Measurements from ENCODE around the gene MEF2A. TPM values are rescaled to one million over a fixed set of nuclear protein-coding genes. Genes with fewer than 3 reads are reported as not detected.

MEF2A gene
- total RNA-seq, 1 donor from 2014 or later: 11.1 TPM

- no peak for DNase-seq (ENCODE audit: low read depth)
- FAIRE-seq: no peak
- no peak overlapping the region for H3K4me3 ChIP-seq (ENCODE audit: low read depth, low read length)
Measured at GRCh38 chr15:99594916-99595315, 29.1 kb downstream of the MEF2A start.

GRCh38 chr15:99598296-99598695 is 32.5 kb downstream of the MEF2A start:
- no peak for FAIRE-seq
- no peak for DNase-seq (ENCODE audit: low read depth)
- peaks cover 1% of the 10 kb centered on the region for H3K36me3 ChIP-seq (ENCODE audit: control insufficient read depth, insufficient read depth, low read length)
- H3K27me3 ChIP-seq (ENCODE audit: control insufficient read depth, insufficient read depth, low read length): no peaks in the 10 kb centered on the region
- TF ChIP-seq CTCF (IDR thresholded peaks at IDR 0.05; ENCODE audit: insufficient read depth, low read length, severe bottlenecking): no peak
- H3K4me3 ChIP-seq (ENCODE audit: low read depth, low read length): no peak overlapping the region

More at GRCh38 chr15:99594916-99595315, 29.1 kb downstream of the MEF2A start:
- no peaks in the 10 kb centered on the region for H3K27me3 ChIP-seq (ENCODE audit: control insufficient read depth, insufficient read depth, low read length)
- peaks cover 1% of the 10 kb centered on the region for H3K36me3 ChIP-seq (ENCODE audit: control insufficient read depth, insufficient read depth, low read length)
- TF ChIP-seq CTCF (IDR thresholded peaks at IDR 0.05; ENCODE audit: insufficient read depth, low read length, severe bottlenecking): no peak

- FAIRE-seq: no peak
- H3K4me3 ChIP-seq (ENCODE audit: low read depth, low read length): no peak overlapping the region
- H3K27me3 ChIP-seq (ENCODE audit: control insufficient read depth, insufficient read depth, low read length): no peaks in the 10 kb centered on the region
- TF ChIP-seq CTCF (IDR thresholded peaks at IDR 0.05; ENCODE audit: insufficient read depth, low read length, severe bottlenecking): no peak
- no peaks in the 10 kb centered on the region for H3K36me3 ChIP-seq (ENCODE audit: control insufficient read depth, insufficient read depth, low read length)
- DNase-seq (ENCODE audit: low read depth): no peak
Measured at GRCh38 chr15:99603828-99604227, 38.0 kb downstream of the MEF2A start.

GRCh38 chr15:99604865-99605264 is 39.1 kb downstream of the MEF2A start:
- Histone ChIP-seq H3K27me3 (ENCODE audit: control insufficient read depth, insufficient read depth, low read length) (no peaks in the 10 kb centered on the region), H3K4me3 (ENCODE audit: low read depth, low read length) (no peak overlapping the region), H3K36me3 (ENCODE audit: control insufficient read depth, insufficient read depth, low read length) (no peaks in the 10 kb centered on the region)
- no peak for TF ChIP-seq CTCF (IDR thresholded peaks at IDR 0.05; ENCODE audit: insufficient read depth, low read length, severe bottlenecking)
- DNase-seq (ENCODE audit: low read depth) (no peak), FAIRE-seq (no peak)

GRCh38 chr15:99605490-99605931 is 39.7 kb downstream of the MEF2A start:
- no peaks in the 10 kb centered on the region for H3K27me3 ChIP-seq (ENCODE audit: control insufficient read depth, insufficient read depth, low read length)
- no peaks in the 10 kb centered on the region for H3K36me3 ChIP-seq (ENCODE audit: control insufficient read depth, insufficient read depth, low read length)
- DNase-seq (ENCODE audit: low read depth): peak; percentile 73
- no peak for FAIRE-seq
- no peak overlapping the region for H3K4me3 ChIP-seq (ENCODE audit: low read depth, low read length)
- TF ChIP-seq CTCF (IDR thresholded peaks at IDR 0.05; ENCODE audit: insufficient read depth, low read length, severe bottlenecking): no peak

- no peak for FAIRE-seq
- Histone ChIP-seq H3K4me3 (ENCODE audit: low read depth, low read length) (no peak overlapping the region), H3K36me3 (ENCODE audit: control insufficient read depth, insufficient read depth, low read length) (no peaks in the 10 kb centered on the region), H3K27me3 (ENCODE audit: control insufficient read depth, insufficient read depth, low read length) (no peaks in the 10 kb centered on the region)
- DNase-seq (ENCODE audit: low read depth): peak; percentile 15
- TF ChIP-seq CTCF (IDR thresholded peaks at IDR 0.05; ENCODE audit: insufficient read depth, low read length, severe bottlenecking): no peak
Measured at GRCh38 chr15:99605990-99606389, 40.2 kb downstream of the MEF2A start.
